Measurements from ENCODE around the gene NIF3L1.
A peak's percentile ranks its signal among the peaks of the same experiment; 100 is the strongest.
"Not testable (repeated sequence)": the region's sequence is repeated elsewhere in the genome, so short reads cannot be mapped to it uniquely, and the experiment has no call there.

Gene NIF3L1

DNA sequence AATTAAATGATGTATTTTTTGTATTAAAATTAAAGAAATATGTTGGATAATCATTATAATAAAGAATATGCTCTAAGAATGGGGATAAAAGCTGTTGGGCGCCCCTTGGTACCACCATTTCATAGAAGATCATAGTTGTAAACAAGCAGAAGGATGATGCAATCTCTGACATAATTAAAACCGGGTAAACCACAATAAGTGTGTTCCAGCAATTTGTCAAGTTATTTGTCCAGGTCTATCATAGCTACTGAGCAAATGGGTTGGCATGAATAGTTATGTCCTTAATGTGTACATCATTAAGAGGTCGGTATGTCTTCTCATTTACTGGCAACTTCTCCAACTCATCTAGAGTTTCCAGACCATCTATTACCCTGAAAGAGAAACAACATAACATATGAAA lies 18.0 kb upstream of the NIF3L1 start:
- no peak for DNase-seq (ENCODE audit: low read depth in 3 of 3, low spot score in 1 of 3)

GRCh38 chr2:200873560-200873959 lies 15.6 kb upstream of the NIF3L1 start:
- DNase-seq (ENCODE audit: low read depth in 3 of 3, low spot score in 1 of 3), result no peak

DNA sequence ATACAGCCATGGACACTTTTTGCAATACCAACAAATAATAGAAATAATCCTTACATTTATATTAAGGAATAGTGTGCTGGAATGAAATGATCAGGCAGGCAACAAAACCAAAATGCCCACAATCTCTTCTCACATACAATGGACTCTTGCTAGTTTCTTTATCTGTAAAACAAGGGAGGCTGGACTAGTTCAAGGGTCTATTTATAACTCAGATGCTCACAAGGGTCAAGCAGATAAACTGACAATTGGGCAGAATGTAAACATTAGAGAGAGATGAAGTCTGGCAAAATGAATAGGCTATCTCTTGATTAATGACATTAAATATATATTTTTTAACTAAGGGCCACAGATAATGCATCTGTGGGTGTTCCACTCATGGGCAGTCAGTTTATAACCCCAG lies 11.7 kb upstream of the NIF3L1 start:
- no peak for DNase-seq (ENCODE audit: low read depth in 3 of 3, low spot score in 1 of 3)

DNA sequence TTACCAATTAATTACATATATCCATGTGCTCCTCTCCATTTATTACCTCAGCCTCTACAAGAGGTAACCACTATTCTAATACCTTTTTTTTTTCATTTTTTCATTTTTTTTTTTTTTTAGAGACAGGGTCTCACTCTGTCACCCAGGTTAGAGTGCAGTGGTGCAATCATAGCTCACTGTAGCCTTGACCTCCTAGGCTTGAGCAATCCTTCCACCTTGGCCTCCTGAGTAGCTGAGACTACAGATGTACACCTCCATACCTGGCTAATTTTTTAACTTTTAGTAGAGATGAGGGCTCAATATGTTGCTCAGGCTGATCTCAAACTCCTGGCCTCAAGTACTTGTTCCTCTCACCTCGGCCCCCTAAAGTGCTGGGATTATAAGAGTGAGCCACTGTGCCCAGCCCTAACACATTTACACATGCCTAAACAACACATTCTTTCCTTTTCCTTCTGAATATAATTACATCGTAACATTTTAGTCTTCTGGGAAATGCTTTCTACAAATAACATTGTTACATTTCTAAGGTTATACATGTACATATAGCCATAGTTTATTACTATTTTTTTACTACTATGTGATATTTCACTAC lies 10.8 kb upstream of the NIF3L1 start:
- DNase-seq (ENCODE audit: low read depth in 3 of 3, low spot score in 1 of 3), result no peak

DNA sequence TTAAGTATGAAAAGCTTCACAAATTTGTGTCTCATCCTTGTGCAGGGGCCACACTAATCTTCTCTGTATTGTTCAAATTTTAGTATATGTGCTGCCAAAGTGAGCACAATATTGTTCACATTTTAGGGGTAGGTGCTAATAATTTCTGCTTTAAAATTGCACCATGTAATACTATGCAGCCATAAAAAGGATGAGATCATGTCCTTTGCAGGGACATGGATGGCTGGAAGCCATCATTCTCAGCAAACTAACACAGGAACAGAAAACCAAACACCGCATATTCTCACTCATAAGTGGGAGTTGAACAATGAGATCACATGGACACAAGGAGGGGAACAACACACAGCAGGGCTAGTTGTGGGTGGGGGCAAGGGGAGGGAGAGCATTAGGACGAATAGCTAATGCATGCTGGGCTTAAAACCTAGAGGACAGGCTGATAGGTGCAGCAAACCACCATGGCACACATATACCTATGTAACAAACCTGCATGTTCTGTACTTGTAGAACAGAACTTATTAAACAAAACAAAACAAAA lies 7.4 kb upstream of the NIF3L1 start:
- DNase-seq (ENCODE audit: low read depth in 3 of 3, low spot score in 1 of 3), result not testable (repeated sequence)

GRCh38 chr2:200899482-200899881 lies 10.3 kb downstream of the NIF3L1 start:
- DNase-seq (ENCODE audit: low read depth in 3 of 3, low spot score in 1 of 3), result no peak

GRCh38 chr2:200901459-200902072 lies 12.4 kb downstream of the NIF3L1 start:
- peak; percentile 13 to 40 (median 39) for DNase-seq (ENCODE audit: low read depth in 3 of 3, low spot score in 1 of 3)

DNA sequence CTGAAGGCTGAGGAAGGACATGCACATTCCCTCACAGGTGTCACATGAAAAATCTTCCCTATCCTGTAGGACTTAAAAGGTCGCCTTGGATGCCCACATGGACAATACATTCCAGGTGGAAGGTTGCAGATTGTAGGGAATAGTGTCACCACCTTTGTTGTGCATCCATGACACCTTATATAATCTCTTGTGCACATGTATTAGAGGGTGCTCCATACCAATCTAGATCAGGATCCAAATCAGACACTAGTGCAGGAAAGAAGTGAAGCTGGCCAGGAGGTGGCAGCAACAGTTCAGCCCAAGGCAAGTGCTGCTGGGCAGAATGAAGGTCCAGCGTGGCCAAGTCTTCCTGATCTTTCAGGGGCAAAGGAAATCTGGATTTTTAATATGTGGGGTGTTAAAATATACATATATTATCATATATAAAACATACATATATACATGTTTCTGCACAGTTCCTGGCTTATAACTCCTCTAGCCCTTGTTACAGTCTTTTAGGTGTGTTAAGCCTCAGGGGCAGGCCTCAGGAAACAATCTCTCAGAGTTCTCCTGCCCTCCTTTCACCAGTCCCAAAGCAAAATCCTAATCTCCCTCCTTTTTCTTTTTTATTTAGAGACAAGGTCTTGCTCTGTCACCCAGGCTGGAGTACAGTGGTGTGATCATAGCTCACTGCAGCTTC lies 16.6 kb downstream of the NIF3L1 start:
- peak in 1 of 3 donors; percentile 29 for DNase-seq (ENCODE audit: low read depth in 3 of 3, low spot score in 1 of 3)

GRCh38 chr2:200909958-200910357 lies 20.8 kb downstream of the NIF3L1 start:
- no peak for DNase-seq (ENCODE audit: low read depth in 3 of 3, low spot score in 1 of 3)

DNA sequence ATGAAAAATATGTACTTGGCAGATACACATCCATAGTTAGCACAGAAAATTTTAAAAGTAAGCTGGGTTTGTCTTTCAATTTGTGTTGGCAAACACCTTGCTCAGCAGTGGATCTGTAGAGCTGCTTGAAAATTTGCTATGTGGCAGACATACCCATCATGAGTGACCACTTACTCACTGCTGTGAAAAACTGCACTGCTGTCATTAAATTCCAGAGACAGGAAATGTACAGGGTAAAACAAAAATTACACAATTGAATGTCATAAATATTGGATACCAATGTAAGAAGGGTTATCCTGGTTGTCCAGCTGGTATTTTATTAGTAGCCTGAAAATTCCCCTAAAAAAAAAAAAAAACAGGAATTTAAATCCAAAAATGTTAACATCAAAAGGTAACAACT lies 24.5 kb downstream of the NIF3L1 start:
- DNase-seq (ENCODE audit: low read depth in 3 of 3, low spot score in 1 of 3), result no peak

DNA sequence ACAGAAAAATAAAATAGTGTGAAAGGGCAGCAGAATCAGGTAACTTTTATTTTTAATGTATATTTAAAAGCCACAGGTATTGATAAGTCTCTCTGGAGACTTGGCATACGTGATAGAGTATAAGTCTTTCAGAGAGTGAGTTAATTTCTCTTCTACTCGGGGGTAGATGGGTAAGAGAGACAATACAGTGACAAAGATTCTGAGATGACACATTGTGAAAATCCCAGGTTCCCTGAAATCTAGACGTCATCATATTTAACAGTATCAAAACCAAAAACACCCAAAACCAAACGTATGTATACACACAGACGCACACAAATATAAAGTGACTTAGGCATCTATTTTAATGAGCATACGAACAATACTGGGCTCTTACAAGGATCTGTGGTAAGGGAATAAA lies 33.3 kb downstream of the NIF3L1 start:
- DNase-seq (ENCODE audit: low read depth in 3 of 3, low spot score in 1 of 3), result no peak

DNA sequence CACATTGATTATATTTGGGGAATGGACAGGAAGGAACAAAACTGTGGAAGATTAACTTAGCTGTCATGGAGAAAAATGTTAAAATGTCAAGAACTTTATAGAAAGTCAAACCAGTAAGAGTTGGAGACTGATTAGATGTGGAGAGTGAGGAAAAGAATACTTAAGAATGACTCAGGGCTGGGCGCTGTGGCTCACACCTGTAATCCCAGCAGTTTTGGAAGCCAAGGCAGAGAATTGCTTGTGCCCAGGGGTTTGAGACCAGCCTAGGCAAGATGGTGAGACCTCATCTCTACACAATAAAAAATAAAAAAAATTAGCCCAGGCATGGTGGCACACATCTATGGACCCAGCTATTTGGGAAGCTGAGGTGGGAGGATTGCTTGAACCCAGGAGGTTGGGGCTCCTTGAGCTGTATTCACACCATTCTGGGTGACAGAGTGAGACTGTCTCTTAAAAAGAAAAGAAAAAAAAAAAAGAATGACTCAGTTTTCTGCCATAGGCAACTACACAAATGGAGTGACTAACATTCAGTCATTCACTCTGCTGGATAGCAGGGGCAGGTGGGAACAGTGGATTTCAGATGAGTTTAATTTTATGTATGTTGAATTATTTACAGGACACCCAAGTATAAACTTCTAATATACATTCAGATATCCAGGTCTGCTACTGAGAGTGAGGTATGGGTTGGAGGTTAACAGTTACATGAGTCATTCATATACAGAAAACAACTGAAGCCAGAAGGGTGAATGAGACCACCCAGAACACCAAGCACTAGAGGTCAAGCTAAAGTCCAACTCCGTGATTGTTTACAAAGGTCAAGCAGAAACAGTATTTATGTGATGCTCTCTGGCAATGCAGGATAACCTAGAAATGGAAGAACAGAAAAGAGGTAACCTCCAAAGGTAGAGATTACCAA lies 40.4 kb downstream of the NIF3L1 start:
- no peak for DNase-seq (ENCODE audit: low read depth in 3 of 3, low spot score in 1 of 3)

DNA sequence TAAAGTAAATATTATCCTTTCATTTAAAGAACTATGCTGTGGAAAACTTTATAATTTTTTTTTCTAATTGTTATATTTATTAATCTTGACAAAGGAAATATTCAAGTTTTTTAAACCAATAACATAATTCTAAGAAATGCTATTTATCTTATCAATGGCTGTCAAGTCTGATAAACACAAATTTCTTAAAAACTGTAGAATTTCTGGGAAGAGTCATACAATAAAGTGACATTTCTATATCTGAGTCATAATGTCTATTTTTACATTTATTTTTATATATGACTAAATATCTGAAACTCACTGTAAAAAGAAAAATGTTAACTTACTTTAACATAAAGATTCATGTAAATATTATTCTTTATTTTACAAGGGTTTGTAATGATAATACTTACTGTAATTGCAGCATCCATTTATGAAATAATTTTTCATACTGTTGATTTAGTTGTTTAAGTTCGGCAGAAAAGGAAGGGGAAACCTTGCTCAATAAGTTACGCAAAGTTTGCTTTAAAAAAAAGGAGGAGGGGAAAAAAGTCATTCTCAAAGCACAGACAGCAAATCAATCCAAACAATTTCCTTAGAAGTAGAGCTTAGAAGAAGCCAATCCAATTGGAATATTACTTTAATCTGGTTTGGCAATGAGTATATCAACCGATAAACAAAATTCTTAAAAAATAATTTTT lies 41.9 kb downstream of the NIF3L1 start:
- no peak for DNase-seq (ENCODE audit: low read depth in 3 of 3, low spot score in 1 of 3)

- no peak for DNase-seq (ENCODE audit: low read depth in 3 of 3, low spot score in 1 of 3)
These were observed 50.7 kb downstream of the NIF3L1 start for GRCh38 chr2:200939832-200940231.

GRCh38 chr2:200943527-200944105 lies 54.4 kb downstream of the NIF3L1 start:
- no peak for DNase-seq (ENCODE audit: low read depth in 3 of 3, low spot score in 1 of 3)

DNA sequence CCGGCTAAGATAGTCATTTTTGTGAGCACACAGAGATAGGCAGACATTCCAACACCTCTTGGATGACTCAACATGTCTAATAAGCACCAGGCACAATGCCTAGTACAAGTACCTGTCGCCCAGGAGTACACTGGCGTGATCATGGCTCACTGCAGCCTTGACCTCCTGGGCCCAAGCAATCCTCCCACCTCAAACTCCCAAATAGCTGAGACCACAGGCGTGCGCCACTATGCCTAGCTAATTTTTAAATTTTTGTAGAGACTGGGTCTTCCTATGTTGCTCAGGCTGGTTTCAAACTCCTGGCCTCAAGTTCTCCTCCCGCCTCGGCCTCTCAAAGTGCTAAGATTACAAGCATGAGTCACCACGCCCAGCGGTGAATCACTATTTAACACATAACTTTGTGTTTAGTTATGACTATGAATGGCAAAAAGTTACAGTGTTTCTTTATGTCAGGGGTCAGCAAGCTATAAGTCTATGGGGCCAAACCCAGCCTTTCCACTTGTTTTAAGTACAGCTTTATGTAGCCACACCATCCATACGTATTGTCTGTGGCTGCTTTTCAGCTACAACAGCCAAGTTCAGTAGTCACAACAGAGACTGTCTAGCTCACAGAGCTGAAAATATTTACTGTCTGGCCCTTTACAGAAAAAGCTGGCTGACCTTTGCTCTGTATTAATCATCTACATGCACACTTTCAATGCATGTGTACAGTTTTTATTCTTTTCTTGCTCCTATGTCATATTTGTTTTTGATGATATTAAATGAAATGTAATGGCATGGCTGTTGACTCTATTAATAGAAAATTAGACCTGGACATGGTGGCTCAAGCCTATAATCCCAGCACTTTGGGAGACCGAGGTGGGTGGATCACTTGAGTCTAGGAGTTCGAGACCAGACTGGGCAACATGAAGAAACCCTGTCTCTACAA lies 55.6 kb downstream of the NIF3L1 start:
- peak in 1 of 3 donors; percentile 28 for DNase-seq (ENCODE audit: low read depth in 3 of 3, low spot score in 1 of 3)

GRCh38 chr2:200945395-200945729 lies 56.2 kb downstream of the NIF3L1 start:
- no peak for DNase-seq (ENCODE audit: low read depth in 3 of 3, low spot score in 1 of 3)

GRCh38 chr2:200950378-200950777 lies 61.2 kb downstream of the NIF3L1 start:
- no peak for DNase-seq (ENCODE audit: low read depth in 3 of 3, low spot score in 1 of 3)

Data from stimulated activated CD4-positive, alpha-beta T cell treated with anti-CD3 and anti-CD28 coated beads, TNF-alpha, amount 100 ng/mL, for 1 hour (primary cell).